Rectal smooth muscle tissue (tissue), 1 donor: Measurements from ENCODE around the gene SPATA17.

Experiments used
- H3K27ac ChIP-seq: one replicate; pipeline ENCODE4 v1.7.0; 2013; ENCODE audit warnings: low read depth, low read length, inconsistent platforms
- H3K27me3 ChIP-seq: one replicate; pipeline ENCODE4 v1.7.0; 2013; ENCODE audit warnings: low read length; ENCODE audit not compliant: control insufficient read depth, insufficient read depth
- H3K36me3 ChIP-seq: one replicate; pipeline ENCODE4 v1.7.0; 2013; ENCODE audit warnings: low read length; ENCODE audit not compliant: control insufficient read depth, insufficient read depth
- H3K4me1 ChIP-seq: one replicate; pipeline ENCODE4 v1.7.0; 2013; ENCODE audit warnings: low read length; ENCODE audit not compliant: control insufficient read depth, insufficient read depth
- H3K4me3 ChIP-seq: one replicate; pipeline ENCODE4 v1.7.0; 2013; ENCODE audit warnings: low read length
- H3K9ac ChIP-seq: one replicate; pipeline ENCODE4 v1.7.0; 2013; ENCODE audit warnings: low read length

The SPATA17 gene

DNA sequence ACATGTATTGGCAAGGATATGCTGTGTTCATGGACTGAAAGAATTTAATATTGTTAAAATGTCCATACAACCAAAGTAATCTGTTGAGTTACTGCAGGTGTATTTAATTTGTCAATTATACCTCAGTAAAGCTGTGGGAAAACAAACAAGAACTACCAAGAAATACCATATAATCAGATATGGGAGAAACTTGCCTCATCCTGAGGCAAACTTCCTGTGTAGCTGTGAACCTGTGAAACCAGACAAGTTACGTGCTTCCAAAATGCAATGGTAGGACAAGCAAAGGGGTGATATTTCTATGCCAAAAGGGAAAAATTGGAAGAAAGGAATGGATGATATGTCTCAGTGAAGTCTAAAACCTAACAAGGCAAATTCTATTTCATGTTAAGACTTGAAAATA lies 174.6 kb downstream of the SPATA17 start:
- no peaks in the 10 kb centered on the region for H3K27me3 ChIP-seq
- no peaks in the 10 kb centered on the region for H3K4me1 ChIP-seq
- no peak overlapping the region for H3K27ac ChIP-seq
- H3K4me3 ChIP-seq = no peak overlapping the region
- H3K9ac ChIP-seq = no peak overlapping the region
- no peaks in the 10 kb centered on the region for H3K36me3 ChIP-seq

DNA sequence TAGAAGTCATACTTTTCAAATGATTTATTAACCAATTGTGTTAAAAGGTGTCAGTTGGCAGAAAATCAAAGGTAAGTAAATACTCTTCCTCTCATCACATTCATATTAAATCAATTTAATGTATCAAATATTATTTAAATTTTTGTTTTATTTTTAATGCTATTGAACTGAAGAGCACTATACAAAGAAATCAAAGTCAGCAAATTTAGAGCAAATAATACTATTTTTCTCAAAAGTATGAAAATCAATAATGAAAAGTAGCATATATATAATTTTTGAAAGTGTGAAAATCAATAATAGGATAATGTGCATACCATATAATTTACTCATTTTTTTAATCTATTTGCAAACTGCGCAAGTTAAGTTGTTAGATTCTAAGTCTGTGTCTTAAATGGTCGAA lies 181.0 kb downstream of the SPATA17 start:
- Histone ChIP-seq H3K27ac (no peak overlapping the region), H3K4me1 (no peaks in the 10 kb centered on the region), H3K36me3 (no peaks in the 10 kb centered on the region), H3K27me3 (no peaks in the 10 kb centered on the region), H3K9ac (no peak overlapping the region), H3K4me3 (no peak overlapping the region)

DNA sequence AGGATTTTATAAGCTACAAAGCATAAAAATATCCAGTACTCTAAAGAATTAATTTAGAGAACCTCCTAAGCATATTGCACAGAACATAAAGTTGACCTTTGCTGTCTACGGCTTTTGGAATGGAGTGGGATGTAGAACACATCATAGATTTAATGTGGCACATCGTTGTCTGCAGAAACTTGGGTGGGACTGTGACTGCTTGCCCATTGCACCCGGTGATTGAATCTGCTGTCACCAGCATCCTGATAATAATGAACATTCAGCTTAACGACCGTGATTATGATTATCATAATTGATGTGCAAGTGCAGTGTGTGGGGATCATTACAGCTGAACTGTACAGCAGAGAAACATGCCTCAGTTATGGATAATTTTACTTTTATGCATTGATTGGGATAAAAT lies 181.9 kb downstream of the SPATA17 start:
- Histone ChIP-seq H3K36me3 (no peaks in the 10 kb centered on the region), H3K4me1 (no peaks in the 10 kb centered on the region), H3K9ac (no peak overlapping the region), H3K27me3 (no peaks in the 10 kb centered on the region), H3K27ac (no peak overlapping the region), H3K4me3 (no peak overlapping the region)

DNA sequence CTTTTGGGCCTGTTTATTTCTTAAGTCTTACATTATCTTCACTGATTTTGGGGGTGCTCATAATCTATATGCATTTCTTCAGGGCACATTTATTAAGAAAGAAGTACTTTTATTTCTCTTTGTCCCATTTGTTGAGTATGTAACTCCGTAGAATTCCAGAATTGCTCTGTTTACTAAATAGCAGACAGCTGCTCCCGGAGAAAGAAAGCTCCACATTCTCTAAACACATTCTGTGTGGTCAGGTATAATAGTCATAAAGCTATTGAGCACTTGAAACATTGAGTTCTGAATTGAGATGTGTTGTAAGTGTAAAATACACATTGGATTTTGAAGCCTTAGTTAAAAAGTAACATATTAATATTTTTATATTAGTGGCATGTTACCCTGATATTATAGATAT lies 206.5 kb downstream of the SPATA17 start:
- Histone ChIP-seq H3K27ac (no peak overlapping the region), H3K4me1 (no peaks in the 10 kb centered on the region), H3K36me3 (no peaks in the 10 kb centered on the region), H3K4me3 (no peak overlapping the region), H3K9ac (no peak overlapping the region), H3K27me3 (no peaks in the 10 kb centered on the region)

DNA sequence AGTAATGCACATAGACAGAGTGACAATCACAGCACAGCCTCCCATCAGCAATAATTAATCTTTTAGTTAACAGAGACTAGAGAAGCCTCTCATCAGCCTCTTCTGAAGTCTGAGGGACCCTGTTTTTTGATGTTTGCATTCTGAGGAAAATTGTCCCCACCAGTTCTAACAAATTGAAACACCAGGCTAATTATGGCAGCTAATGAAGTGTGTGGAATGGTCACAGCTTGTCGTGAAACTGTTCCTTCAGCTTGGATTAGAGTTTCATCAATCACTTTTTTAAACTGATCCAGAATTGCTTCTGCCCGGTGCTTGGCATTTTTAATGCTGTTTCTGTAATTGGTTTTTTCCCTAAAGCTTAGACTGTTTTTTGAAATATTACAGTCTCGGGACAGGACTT lies 208.0 kb downstream of the SPATA17 start:
- no peak overlapping the region for H3K4me3 ChIP-seq
- no peak overlapping the region for H3K27ac ChIP-seq
- no peaks in the 10 kb centered on the region for H3K4me1 ChIP-seq
- no peaks in the 10 kb centered on the region for H3K36me3 ChIP-seq
- H3K9ac ChIP-seq = no peak overlapping the region
- H3K27me3 ChIP-seq = no peaks in the 10 kb centered on the region

DNA sequence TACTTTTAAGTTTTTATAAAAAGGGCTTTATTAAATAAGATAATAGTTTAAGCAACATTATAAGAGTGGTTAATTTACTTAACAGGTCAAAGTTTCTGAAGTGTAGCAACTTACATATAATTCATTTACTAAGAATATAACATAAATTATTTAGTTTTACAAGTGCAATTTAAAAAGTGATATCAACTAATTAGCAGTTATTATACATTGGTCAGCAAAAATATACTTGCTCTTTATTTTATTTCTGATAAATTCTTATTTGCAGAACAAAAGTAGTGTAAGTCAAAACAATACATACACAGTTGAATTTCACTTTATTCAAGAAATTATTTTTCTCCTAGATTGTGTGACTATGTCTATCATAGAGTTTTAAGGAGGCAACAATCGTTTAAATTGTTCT lies 215.6 kb downstream of the SPATA17 start:
- no peaks in the 10 kb centered on the region for H3K27me3 ChIP-seq
- no peaks in the 10 kb centered on the region for H3K36me3 ChIP-seq
- H3K4me1 ChIP-seq = no peaks in the 10 kb centered on the region
- H3K27ac ChIP-seq = no peak overlapping the region
- H3K9ac ChIP-seq = no peak overlapping the region
- no peak overlapping the region for H3K4me3 ChIP-seq

DNA sequence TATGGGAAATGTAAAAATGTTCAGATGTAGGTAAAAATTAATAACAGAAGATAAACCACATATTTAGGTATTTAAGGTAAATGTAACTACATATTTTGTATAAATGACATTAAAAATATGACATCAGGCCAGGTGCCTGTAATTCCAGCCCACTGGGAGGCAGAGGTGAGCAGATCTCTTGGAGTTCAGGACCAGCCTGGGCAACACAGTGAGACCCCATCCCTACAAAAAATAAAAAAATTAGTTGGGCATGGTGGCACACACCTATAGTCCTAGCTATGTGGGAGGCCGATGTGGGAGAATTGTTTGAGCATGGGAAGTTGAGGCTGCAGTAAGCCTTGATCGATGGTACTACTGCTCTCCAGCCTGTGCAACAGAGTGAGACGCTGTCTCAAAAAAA lies 216.5 kb downstream of the SPATA17 start:
- Histone ChIP-seq H3K27me3 (no peaks in the 10 kb centered on the region), H3K36me3 (no peaks in the 10 kb centered on the region), H3K27ac (no peak overlapping the region), H3K9ac (no peak overlapping the region), H3K4me3 (no peak overlapping the region), H3K4me1 (no peaks in the 10 kb centered on the region)

DNA sequence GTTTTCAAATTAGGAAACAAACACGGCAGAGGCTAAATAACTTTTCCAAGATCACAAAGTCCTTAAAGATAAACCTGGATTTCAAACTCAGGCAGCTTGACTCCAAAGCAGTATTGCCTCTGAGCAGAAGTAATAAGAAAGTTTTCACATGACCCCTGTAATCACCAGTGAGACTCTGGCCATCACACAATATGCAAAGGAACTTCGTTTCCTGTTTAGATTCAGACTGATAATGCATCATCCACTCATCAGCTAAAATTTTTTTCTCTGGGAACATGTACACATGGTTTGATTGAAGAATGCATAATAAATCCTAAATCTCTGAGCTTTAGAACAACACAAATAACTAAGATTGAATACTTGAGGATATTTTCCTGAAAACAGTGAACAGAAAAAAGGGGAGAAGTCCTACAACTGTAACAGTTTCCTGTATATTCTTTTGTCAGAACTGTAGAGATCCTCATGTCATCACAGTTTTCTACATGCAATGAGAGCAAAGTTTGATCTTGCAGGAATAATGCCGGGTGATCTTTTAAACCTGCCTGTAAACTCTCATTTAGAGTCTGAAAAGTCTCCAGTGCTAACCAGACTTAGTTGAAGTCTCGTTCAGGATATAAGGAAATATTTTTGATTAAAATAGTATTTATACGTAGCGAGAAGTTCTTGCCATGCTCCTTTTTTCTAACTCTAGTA lies 225.3 kb downstream of the SPATA17 start:
- no peak overlapping the region for H3K4me3 ChIP-seq
- no peaks in the 10 kb centered on the region for H3K27me3 ChIP-seq
- no peaks in the 10 kb centered on the region for H3K36me3 ChIP-seq
- no peaks in the 10 kb centered on the region for H3K4me1 ChIP-seq
- no peak overlapping the region for H3K27ac ChIP-seq
- H3K9ac ChIP-seq = no peak overlapping the region

DNA sequence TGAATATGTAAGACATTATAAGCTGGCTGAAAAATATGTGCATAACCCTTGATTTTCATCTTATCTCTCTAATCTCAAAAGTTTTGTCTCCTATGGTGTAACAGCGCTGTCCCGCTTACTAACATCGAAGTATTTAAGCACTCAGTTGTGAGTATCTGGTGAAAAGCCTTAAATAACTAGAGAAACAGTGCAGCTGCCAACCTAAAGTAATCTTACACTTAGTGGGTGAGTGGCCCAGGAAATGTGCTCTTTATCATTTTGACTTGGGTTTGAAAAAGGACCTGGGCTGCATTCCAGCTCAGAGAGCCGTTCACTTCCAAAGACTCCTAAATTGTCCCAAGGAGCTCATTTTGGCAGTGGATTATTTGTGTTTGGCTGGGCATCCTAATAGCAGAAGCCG lies 225.9 kb downstream of the SPATA17 start:
- Histone ChIP-seq H3K27me3 (no peaks in the 10 kb centered on the region), H3K36me3 (no peaks in the 10 kb centered on the region), H3K4me1 (no peaks in the 10 kb centered on the region), H3K27ac (no peak overlapping the region), H3K9ac (no peak overlapping the region), H3K4me3 (no peak overlapping the region)

DNA sequence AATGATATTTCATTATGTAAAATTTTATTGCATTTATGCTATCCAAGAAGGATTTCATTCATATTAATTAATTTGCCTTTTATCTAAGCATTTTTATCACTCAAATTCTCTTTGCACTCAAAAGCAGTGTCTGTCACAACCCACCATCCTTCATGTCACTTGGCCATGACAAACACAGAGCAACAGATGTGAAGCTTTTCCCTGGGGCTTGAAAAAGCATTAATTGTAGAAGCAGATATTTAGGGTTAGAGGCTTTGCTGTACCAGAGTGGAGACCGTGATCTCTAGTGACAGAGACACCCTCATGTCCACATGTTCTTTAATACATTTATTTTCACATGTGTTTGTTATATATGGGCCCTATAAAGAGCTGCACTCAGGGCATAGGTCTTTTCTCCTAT lies 230.5 kb downstream of the SPATA17 start:
- no peak overlapping the region for H3K9ac ChIP-seq
- no peak overlapping the region for H3K4me3 ChIP-seq
- H3K27me3 ChIP-seq = no peaks in the 10 kb centered on the region
- H3K36me3 ChIP-seq = no peaks in the 10 kb centered on the region
- no peaks in the 10 kb centered on the region for H3K4me1 ChIP-seq
- H3K27ac ChIP-seq = no peak overlapping the region

DNA sequence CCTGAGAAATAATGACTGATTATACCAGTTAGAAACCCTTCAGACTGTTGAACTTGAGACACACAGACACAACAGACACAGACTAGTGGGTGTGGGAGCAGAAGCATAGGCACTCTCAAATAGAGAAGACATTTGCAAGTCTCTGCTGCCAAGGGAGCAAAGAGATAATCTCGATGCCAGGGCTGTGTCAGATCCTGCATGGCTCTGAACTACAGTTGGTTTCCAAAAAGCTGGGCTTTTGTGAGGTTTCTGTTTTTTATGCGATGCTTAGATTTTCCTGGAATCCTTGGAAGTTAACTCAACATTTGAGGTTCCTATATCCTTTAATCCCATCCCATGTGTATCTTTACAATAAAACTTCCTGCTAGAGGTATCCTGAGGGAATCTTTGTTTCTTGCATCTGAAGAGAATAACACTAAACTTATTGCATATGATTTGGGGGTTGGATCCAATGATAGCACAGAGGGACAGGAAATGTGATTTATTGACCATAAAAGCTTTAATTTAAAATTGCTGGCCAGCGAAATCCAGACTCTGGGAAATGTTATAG lies 236.4 kb downstream of the SPATA17 start:
- Histone ChIP-seq H3K27me3 (no peaks in the 10 kb centered on the region), H3K27ac (no peak overlapping the region), H3K36me3 (no peaks in the 10 kb centered on the region), H3K4me3 (no peak overlapping the region), H3K4me1 (no peaks in the 10 kb centered on the region), H3K9ac (no peak overlapping the region)

DNA sequence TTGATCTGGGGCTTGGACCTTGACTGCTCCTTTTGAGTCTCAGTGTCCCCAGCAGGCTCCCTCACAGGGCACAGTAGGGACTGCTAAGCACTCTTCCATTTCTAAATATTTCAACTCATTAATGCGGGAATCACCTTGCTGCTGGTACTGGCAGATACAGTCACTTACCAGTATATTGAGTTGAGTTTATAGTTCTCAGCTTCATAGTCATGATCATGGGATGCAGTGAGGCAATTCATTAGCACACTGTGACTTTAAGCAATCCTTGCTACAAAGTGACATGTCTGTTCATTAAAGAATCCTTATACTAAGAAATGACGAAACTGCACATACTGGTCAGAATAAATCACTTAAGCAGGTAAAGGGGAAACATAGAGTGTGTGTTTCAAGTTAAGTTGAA lies 240.8 kb downstream of the SPATA17 start:
- H3K4me3 ChIP-seq = no peak overlapping the region
- H3K9ac ChIP-seq = no peak overlapping the region
- H3K27ac ChIP-seq = no peak overlapping the region
- H3K36me3 ChIP-seq = no peaks in the 10 kb centered on the region
- H3K27me3 ChIP-seq = no peaks in the 10 kb centered on the region
- no peaks in the 10 kb centered on the region for H3K4me1 ChIP-seq

DNA sequence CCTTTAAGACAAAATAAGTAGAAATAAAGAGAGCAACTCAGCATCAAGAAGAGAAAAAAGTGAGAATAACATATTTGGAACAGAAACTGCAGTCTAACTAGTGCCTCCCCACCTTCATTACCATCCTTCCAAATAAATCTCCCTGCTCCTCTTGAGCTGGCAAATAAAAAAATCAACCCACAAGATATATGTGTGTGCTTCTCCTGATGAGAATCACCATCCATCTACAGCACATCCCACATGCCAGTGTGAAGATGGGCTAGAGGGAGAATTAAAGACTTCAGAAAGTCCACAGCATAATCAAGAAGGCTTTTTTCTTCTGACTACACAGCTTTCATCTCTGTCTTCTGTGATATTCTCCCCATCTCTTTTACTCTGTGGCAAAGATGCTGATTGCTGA lies 244.1 kb downstream of the SPATA17 start:
- Histone ChIP-seq H3K4me1 (no peaks in the 10 kb centered on the region), H3K4me3 (no peak overlapping the region), H3K27me3 (no peaks in the 10 kb centered on the region), H3K9ac (no peak overlapping the region), H3K27ac (no peak overlapping the region), H3K36me3 (no peaks in the 10 kb centered on the region)
